H9 (cell line): ENCODE data around the gene KRTAP10-3. TPM values are rescaled to one million over a fixed set of nuclear protein-coding genes. Genes with fewer than 3 reads are reported as not detected.
A peak's percentile ranks its signal among the peaks of the same experiment; 100 is the strongest.

Experiments
- DNase-seq: peaks from one replicate; pipeline ENCODE4 v3.0.0-alpha.2; 2017
- H2AFZ ChIP-seq: one replicate; pipeline ENCODE4 v1.6.1; 2013; ENCODE audit warnings: mild to moderate bottlenecking, low read length, control low read depth, moderate library complexity
- H2AK5ac ChIP-seq: 2 replicates; pipeline ENCODE4 v1.6.1; 2013; ENCODE audit warnings: low read length, control low read depth, mixed read lengths; ENCODE audit not compliant: insufficient read length
- H2BK120ac ChIP-seq: one replicate; pipeline ENCODE4 v1.6.1; 2013; ENCODE audit warnings: low read depth, mild to moderate bottlenecking, low read length, control low read depth, inconsistent platforms; ENCODE audit not compliant: poor library complexity, severe bottlenecking
- H2BK12ac ChIP-seq: 2 replicates; pipeline ENCODE4 v1.6.1; 2013; ENCODE audit warnings: low read length, control low read depth, mixed read lengths, low read depth; ENCODE audit not compliant: insufficient read length
- H2BK15ac ChIP-seq: 2 replicates; pipeline ENCODE4 v1.6.1; 2013; ENCODE audit warnings: low read depth, low read length, control low read depth
- H2BK20ac ChIP-seq: one replicate; pipeline ENCODE4 v1.6.1; 2013; ENCODE audit warnings: low read depth, mild to moderate bottlenecking, low read length, control low read depth, inconsistent platforms; ENCODE audit not compliant: poor library complexity, severe bottlenecking
- H2BK5ac ChIP-seq: 2 replicates; pipeline ENCODE4 v1.6.1; 2013; ENCODE audit warnings: low read length, control low read depth, mixed read lengths; ENCODE audit not compliant: insufficient read length
- H3K14ac ChIP-seq: 2 replicates; pipeline ENCODE4 v1.6.1; 2013; ENCODE audit warnings: low read length, control low read depth; ENCODE audit not compliant: insufficient read depth
- H3K18ac ChIP-seq: 2 replicates; pipeline ENCODE4 v1.6.1; 2013; ENCODE audit warnings: low read depth, mild to moderate bottlenecking, mixed read lengths, low read length, control low read depth; ENCODE audit not compliant: insufficient read length
- H3K23ac ChIP-seq: 2 replicates; pipeline ENCODE4 v1.6.1; 2013; ENCODE audit warnings: low read length, control low read depth, mixed read lengths, low read depth; ENCODE audit not compliant: insufficient read length
- H3K23me2 ChIP-seq: 2 replicates; pipeline ENCODE4 v1.6.1; 2013; ENCODE audit warnings: low read depth, mild to moderate bottlenecking, mixed read lengths, low read length, control low read depth; ENCODE audit not compliant: insufficient read length, poor library complexity, severe bottlenecking
- H3K27ac ChIP-seq: 2 replicates; pipeline ENCODE4 v1.5.1; 2013; ENCODE audit warnings: low read length, control low read depth, mixed read lengths, low read depth; ENCODE audit not compliant: insufficient read length
- H3K27me3 ChIP-seq: 2 replicates; pipeline ENCODE4 v1.6.1; 2013; ENCODE audit warnings: low read length, control low read depth, inconsistent platforms; ENCODE audit not compliant: insufficient read depth
- H3K4ac ChIP-seq: 2 replicates; pipeline ENCODE4 v1.6.1; 2013; ENCODE audit warnings: low read depth, mild to moderate bottlenecking, control low read depth, inconsistent platforms, low read length, moderate library complexity
- H3K4me1 ChIP-seq: 2 replicates; pipeline ENCODE4 v1.6.1; 2013; ENCODE audit warnings: low read length, control low read depth, inconsistent platforms; ENCODE audit not compliant: insufficient read depth
- H3K4me2 ChIP-seq: 2 replicates; pipeline ENCODE4 v1.6.1; 2013; ENCODE audit warnings: low read length, control low read depth, mixed read lengths; ENCODE audit not compliant: insufficient read length, insufficient read depth
- H3K56ac ChIP-seq: 2 replicates; pipeline ENCODE4 v1.6.1; 2013; ENCODE audit warnings: low read depth, mild to moderate bottlenecking, mixed read lengths, low read length, control low read depth; ENCODE audit not compliant: insufficient read length
- H3K79me1 ChIP-seq: 2 replicates; pipeline ENCODE4 v1.6.1; 2013; ENCODE audit warnings: low read depth, mild to moderate bottlenecking, moderate library complexity, low read length, control low read depth, inconsistent platforms; ENCODE audit not compliant: insufficient read depth, poor library complexity, severe bottlenecking
- H3K79me2 ChIP-seq: 2 replicates; pipeline ENCODE4 v1.6.1; 2013; ENCODE audit warnings: low read length, control low read depth, inconsistent platforms; ENCODE audit not compliant: insufficient read depth
- H3K9ac ChIP-seq: 2 replicates; pipeline ENCODE4 v1.6.1; 2013; ENCODE audit warnings: low read length, control low read depth, mixed read lengths; ENCODE audit not compliant: insufficient read length; ENCODE audit errors: extremely low read depth
- H3K9me3 ChIP-seq: one replicate; pipeline ENCODE4 v1.6.1; 2013; ENCODE audit warnings: low read depth, low read length, inconsistent platforms; ENCODE audit not compliant: control insufficient read depth
- H3T11ph ChIP-seq: one replicate; pipeline ENCODE4 v1.6.1; 2013; ENCODE audit warnings: mild to moderate bottlenecking, low read length, control low read depth, inconsistent platforms
- H4K20me1 ChIP-seq: one replicate; pipeline ENCODE4 v1.6.1; 2013; ENCODE audit not compliant: control insufficient read depth, insufficient read length, insufficient read depth
- H4K5ac ChIP-seq: 2 replicates; pipeline ENCODE4 v1.6.1; 2013; ENCODE audit warnings: low read depth, mild to moderate bottlenecking, mixed read lengths, low read length, control low read depth; ENCODE audit not compliant: insufficient read length
- H4K8ac ChIP-seq: replicated peaks from 2 replicates; pipeline ENCODE4 v1.6.1; 2013; ENCODE audit warnings: low read length, control low read depth, mixed read lengths, low read depth; ENCODE audit not compliant: insufficient read length
- H4K91ac ChIP-seq: 2 replicates; pipeline ENCODE4 v1.6.1; 2013; ENCODE audit warnings: low read depth, mild to moderate bottlenecking, moderate library complexity, mixed read lengths, low read length, control low read depth; ENCODE audit not compliant: insufficient read length
- H3K27ac Mint-ChIP-seq, 3 experiments: 2 replicates in 2 of 3; 3 replicates in 1 of 3; pipeline ENCODE4 v1.8.0; 2020 to 2021; ENCODE audit warnings: mixed read lengths in 3 of 3, mild to moderate bottlenecking in 1 of 3, moderate library complexity in 1 of 3
- H3K27me3 Mint-ChIP-seq: 2 replicates; pipeline ENCODE4 v1.8.0; 2021; ENCODE audit warnings: low read depth, mild to moderate bottlenecking, moderate library complexity, mixed read lengths
- H3K36me3 Mint-ChIP-seq, 3 experiments: 2 replicates in 2 of 3; 3 replicates in 1 of 3; pipeline ENCODE4 v1.8.0; 2020 to 2021; ENCODE audit warnings: low read depth in 3 of 3, mixed read lengths in 3 of 3; ENCODE audit not compliant: insufficient read depth in 1 of 3
- H3K4me1 Mint-ChIP-seq, 2 experiments: 2 replicates each; pipeline ENCODE4 v1.8.0; 2020; ENCODE audit warnings: mixed read lengths in 2 of 2
- H3K4me3 Mint-ChIP-seq, 2 experiments: 2 replicates in 1 of 2; 3 replicates in 1 of 2; pipeline ENCODE4 v1.8.0; 2020 to 2021; ENCODE audit warnings: mild to moderate bottlenecking in 2 of 2, mixed read lengths in 2 of 2, moderate library complexity in 1 of 2
- H3K9me3 Mint-ChIP-seq, 2 experiments: 2 replicates in 1 of 2; 3 replicates in 1 of 2; pipeline ENCODE4 v1.8.0; 2020; ENCODE audit warnings: mild to moderate bottlenecking in 2 of 2, mixed read lengths in 2 of 2, moderate library complexity in 1 of 2
- WGBS: extraction: QIAGEN DNeasy Blood & Tissue Kit; methylation state at CpG from one replicate; pipeline ENCODE4 v1.1.7; 2013; ENCODE audit warnings: missing lambda C conversion rate, low lambda C conversion rate, mixed read lengths; ENCODE audit not compliant: insufficient read length; ENCODE audit errors: extremely low coverage; 5-methylcytosine and 5-hydroxymethylcytosine counted together
- total RNA-seq: library from RNA; stranded (reverse); gene quantifications from 2 replicates; pipeline ENCODE4 v1.2.1, GENCODE V29; 2021
- TF ChIP-seq, protein P1 (sequence below): fragments of 200-600 bp; sonication (generic); conservative IDR thresholded peaks from 3 replicates; pipeline ENCODE4 v1.8.0; 2021; ENCODE audit warnings: antibody characterized with exemption, mild to moderate bottlenecking

Gene KRTAP10-3
- total RNA-seq, 1 experiment from 2014 or later: not detected

DNA sequence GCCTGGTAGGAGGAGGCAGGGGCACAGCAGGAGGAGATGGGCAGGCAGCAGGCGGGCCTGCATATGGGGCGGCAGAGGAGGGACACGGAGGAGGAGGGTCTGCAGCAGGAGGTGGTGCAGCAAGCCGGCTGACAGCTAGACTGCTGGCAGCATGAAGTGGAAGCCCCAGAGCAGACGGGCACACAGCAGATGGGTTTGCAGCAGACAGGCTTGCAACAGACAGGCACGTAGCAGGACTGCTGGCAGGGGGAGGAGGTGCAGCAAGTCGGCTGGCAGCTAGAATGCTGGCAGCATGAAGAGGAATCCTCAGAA is 21.2 kb upstream of the KRTAP10-3 start:
- no peak overlapping the region for H3K14ac ChIP-seq
- H2BK20ac ChIP-seq: no peak overlapping the region
- Mint-ChIP-seq H3K27ac (no peak overlapping the region), H3K36me3 (peaks cover 0 to 28% (median 12%) of the 10 kb centered on the region in 3 experiments; a peak in 5 of 7 replicates), H3K9me3 (peaks cover 18 to 28% of the 10 kb centered on the region in 2 experiments), H3K27me3 (peaks cover 16% of the 10 kb centered on the region), H3K4me1 (peaks cover 14 to 29% of the 10 kb centered on the region in 2 experiments), H3K4me3 (no peak overlapping the region)
- H4K8ac ChIP-seq: no peak overlapping the region
- no peak overlapping the region for H2BK12ac ChIP-seq
- no peaks in the 10 kb centered on the region for H3K79me2 ChIP-seq
- H2AFZ ChIP-seq: no peak overlapping the region
- H3K27me3 ChIP-seq: no peaks in the 10 kb centered on the region
- no peak overlapping the region for H3K18ac ChIP-seq
- TF ChIP-seq, protein P1, sequence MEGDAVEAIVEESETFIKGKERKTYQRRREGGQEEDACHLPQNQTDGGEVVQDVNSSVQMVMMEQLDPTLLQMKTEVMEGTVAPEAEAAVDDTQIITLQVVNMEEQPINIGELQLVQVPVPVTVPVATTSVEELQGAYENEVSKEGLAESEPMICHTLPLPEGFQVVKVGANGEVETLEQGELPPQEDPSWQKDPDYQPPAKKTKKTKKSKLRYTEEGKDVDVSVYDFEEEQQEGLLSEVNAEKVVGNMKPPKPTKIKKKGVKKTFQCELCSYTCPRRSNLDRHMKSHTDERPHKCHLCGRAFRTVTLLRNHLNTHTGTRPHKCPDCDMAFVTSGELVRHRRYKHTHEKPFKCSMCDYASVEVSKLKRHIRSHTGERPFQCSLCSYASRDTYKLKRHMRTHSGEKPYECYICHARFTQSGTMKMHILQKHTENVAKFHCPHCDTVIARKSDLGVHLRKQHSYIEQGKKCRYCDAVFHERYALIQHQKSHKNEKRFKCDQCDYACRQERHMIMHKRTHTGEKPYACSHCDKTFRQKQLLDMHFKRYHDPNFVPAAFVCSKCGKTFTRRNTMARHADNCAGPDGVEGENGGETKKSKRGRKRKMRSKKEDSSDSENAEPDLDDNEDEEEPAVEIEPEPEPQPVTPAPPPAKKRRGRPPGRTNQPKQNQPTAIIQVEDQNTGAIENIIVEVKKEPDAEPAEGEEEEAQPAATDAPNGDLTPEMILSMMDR: no peak
- H3K9ac ChIP-seq: no peak overlapping the region
- H3K4me2 ChIP-seq: no peak overlapping the region
- peak; percentile 23 for DNase-seq
- H4K91ac ChIP-seq: no peak overlapping the region
- no peaks in the 10 kb centered on the region for H4K20me1 ChIP-seq
- H3K4ac ChIP-seq: no peak overlapping the region
- H3K79me1 ChIP-seq: no peaks in the 10 kb centered on the region
- H2BK5ac ChIP-seq: no peak overlapping the region
- H2BK120ac ChIP-seq: no peak overlapping the region
- H3K27ac ChIP-seq: no peak overlapping the region
- no peak overlapping the region for H3K56ac ChIP-seq
- H3K9me3 ChIP-seq: no peaks in the 10 kb centered on the region
- WGBS: no CpG with 5 or more reads among the region's 7 CpGs
- H3T11ph ChIP-seq: no peak overlapping the region
- H3K4me1 ChIP-seq: no peaks in the 10 kb centered on the region
- H3K23me2 ChIP-seq: no peaks in the 10 kb centered on the region
- no peak overlapping the region for H4K5ac ChIP-seq
- no peak overlapping the region for H2BK15ac ChIP-seq
- H3K23ac ChIP-seq: no peak overlapping the region
- no peak overlapping the region for H2AK5ac ChIP-seq
